Tibial nerve (tissue), 3 donors: ENCODE results near the gene CHRNG.

Experiments
- POLR2A ChIP-seq, 2 donors: fragments of 450-650 bp; IDR thresholded peaks; one replicate each; pipeline ENCODE4 v1.6.1; 2017; ENCODE audit warnings: antibody characterized with exemption in 2 of 2, mild to moderate bottlenecking in 2 of 2, moderate library complexity in 2 of 2
- TF ChIP-seq, protein P1 (sequence below), 5 experiments: fragments of 200-600 bp in 3 of 5; fragments of 450-650 bp in 2 of 5; sonication (generic) in 3 of 5; IDR thresholded peaks; one replicate each; pipeline ENCODE4 v1.5.1; 2016 to 2019; ENCODE audit warnings: antibody characterized with exemption in 5 of 5, mild to moderate bottlenecking in 3 of 5, moderate library complexity in 2 of 5

DNA sequence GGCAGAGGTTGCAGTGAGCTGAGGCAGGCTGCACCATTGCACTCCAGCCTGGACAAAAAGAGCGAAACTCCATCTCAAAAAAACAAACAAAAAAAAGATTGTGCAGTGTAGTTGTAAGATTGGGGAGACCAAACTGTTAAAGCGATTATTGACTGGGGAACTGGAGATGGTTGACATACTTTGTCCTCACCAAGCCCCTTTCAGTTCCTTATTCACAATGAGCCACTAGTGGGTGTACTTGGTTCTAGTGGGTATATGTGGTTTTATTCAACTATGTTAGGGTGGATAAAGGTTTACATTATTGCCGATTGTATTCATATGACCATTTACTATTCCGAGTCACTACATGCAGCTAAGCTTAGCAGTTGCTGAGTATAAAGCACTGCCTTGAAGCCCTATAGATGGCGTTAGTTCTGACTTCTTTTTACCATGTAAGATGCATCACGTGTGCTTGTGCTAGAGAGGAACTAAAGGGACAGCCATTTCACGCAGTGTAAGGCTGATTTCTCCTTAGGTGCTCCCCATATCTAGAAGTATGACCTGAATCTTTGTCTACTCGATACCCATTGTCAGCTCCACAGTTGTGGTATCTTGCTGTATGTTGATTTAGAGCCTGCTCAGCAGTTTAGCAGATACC, 23.1 kb downstream of the CHRNG start:
- TF ChIP-seq POLR2A (IDR thresholded peaks at IDR 0.05), result no peak
- TF ChIP-seq, protein P1, sequence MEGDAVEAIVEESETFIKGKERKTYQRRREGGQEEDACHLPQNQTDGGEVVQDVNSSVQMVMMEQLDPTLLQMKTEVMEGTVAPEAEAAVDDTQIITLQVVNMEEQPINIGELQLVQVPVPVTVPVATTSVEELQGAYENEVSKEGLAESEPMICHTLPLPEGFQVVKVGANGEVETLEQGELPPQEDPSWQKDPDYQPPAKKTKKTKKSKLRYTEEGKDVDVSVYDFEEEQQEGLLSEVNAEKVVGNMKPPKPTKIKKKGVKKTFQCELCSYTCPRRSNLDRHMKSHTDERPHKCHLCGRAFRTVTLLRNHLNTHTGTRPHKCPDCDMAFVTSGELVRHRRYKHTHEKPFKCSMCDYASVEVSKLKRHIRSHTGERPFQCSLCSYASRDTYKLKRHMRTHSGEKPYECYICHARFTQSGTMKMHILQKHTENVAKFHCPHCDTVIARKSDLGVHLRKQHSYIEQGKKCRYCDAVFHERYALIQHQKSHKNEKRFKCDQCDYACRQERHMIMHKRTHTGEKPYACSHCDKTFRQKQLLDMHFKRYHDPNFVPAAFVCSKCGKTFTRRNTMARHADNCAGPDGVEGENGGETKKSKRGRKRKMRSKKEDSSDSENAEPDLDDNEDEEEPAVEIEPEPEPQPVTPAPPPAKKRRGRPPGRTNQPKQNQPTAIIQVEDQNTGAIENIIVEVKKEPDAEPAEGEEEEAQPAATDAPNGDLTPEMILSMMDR (IDR thresholded peaks at IDR 0.05), result no peak
